HT-29 (cell line): ENCODE data around the gene CAMTA1. TPM values are rescaled to one million over a fixed set of nuclear protein-coding genes. Genes with fewer than 3 reads are reported as not detected.
"Not testable (repeated sequence)": the region's sequence is repeated elsewhere in the genome, so short reads cannot be mapped to it uniquely, and the experiment has no call there.

Experiments
- DNase-seq: peaks from one replicate; pipeline ENCODE4 v3.0.0-alpha.2; 2015; ENCODE audit warnings: low spot score
- total RNA-seq: library from RNA; depleted of rRNA; stranded (reverse); fragments of >200 nt; shearing (Covaris generic); gene quantifications from 2 replicates; pipeline ENCODE4 v1.2.3, GENCODE V29; 2014

CAMTA1 gene
- total RNA-seq, 1 experiment from 2014 or later: 62.2 TPM

- DNase-seq: no peak
Measured at GRCh38 chr1:7406641-7407543, 621.6 kb downstream of the CAMTA1 start.

GRCh38 chr1:7407544-7407895 lies 622.3 kb downstream of the CAMTA1 start:
- DNase-seq: no peak

- no peak for DNase-seq
Measured at GRCh38 chr1:7407980-7408770, 622.9 kb downstream of the CAMTA1 start.

DNA sequence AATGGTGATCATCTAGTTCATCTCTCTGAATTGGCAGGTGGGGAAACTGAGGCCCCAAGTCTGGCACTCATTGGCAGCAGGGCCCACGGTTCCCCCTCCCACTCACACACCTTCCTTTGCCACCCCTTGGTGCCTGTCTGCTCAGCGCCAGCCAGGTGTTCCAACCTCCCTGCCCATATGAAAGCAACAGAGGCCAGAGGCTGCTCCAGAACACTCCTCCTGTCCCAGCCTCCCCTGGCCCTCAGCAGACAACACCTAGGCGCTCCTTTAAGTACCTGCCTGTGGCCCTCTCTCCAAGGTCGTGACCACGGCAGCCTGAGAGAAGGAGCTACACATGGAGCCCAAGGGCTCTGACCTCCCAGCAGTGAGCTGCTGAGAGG lies 623.5 kb downstream of the CAMTA1 start:
- no peak for DNase-seq

DNA sequence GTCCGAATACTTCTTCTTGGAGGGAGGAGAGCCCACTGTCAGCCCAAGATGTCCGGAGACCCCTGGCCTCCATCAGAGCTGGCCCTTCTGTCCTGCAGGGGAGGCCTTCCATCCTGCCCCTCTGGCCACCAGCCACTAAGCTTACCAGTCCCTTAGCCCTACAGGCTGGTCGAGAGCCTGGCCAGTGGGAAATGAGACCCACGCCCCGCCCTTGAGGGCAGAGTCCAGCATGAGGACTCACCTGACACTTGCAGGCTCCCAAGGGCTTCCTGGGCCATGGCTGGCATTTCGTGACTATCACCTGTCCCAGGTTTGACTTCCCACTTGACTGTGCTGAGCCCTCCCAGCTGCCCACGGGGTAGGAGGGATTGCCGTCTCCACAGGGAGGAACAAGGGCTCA lies 624.0 kb downstream of the CAMTA1 start:
- DNase-seq: peak; percentile 16

GRCh38 chr1:7410156-7410555 lies 624.9 kb downstream of the CAMTA1 start:
- no peak for DNase-seq

DNA sequence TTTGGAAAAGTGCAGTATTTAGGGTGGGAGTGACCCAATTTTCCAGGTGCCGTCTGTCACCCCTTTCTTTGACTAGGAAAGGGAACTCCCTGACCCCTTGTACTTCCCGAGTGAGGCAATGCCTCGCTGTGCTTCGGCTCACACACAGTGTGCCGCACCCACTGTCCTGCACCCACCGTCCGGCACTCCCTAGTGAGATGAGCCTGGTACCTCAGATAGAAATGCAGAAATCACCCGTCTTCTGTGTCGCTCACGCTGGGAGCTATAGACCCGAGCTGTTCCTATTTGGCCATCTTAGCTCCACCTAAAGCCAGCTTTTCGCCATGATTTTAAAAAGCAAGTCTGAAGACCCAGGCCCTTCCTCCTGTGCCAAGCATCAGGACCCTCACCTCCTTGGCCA lies 632.4 kb downstream of the CAMTA1 start:
- DNase-seq: not testable (repeated sequence)

GRCh38 chr1:7418442-7419080 lies 633.3 kb downstream of the CAMTA1 start:
- no peak for DNase-seq

- DNase-seq: no peak
Measured at GRCh38 chr1:7420098-7420445, 634.8 kb downstream of the CAMTA1 start.

GRCh38 chr1:7420470-7421100 lies 635.3 kb downstream of the CAMTA1 start:
- DNase-seq: no peak

GRCh38 chr1:7421471-7422075 lies 636.3 kb downstream of the CAMTA1 start:
- no peak for DNase-seq

DNA sequence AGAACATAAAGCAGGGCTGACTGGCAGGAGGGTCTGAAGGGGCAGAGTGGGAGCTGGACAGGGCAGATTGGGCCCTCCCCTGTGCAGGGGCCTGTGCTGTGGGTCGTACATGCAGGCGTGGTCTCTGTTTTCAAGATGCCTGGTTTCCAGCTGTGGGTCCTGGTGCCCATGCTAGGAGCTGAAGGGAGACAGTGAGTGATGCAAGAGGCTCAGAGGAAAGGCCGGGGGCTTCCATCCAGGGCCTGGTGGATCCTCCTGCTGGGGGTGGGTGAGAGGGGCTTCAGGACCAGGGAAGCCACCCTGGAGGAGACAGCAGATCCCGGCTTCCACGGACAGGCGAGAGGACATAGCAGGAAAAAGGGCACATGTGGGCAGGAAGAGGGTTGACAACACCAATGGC lies 636.8 kb downstream of the CAMTA1 start:
- DNase-seq: no peak

GRCh38 chr1:7422561-7422960 lies 637.3 kb downstream of the CAMTA1 start:
- DNase-seq: no peak

DNA sequence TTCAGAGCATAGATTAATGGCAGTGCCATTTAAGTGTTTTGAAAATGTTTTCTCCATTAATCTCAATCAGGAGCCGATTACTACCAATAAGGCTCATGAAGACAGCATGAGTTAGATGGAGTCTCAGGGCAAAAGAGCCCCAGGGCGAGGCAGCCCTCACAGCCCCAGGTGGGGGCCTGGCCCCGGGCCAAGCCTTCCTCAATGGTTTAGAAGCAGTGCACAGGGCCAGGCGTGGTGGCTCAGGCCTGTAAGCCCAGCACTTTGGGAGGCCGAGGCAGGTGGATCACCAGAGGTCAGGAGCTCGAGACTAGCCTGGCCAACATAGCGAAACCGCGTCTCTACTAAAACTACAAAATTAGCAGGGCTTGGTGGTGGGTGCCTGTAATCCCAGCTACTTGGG lies 637.7 kb downstream of the CAMTA1 start:
- no peak for DNase-seq

DNA sequence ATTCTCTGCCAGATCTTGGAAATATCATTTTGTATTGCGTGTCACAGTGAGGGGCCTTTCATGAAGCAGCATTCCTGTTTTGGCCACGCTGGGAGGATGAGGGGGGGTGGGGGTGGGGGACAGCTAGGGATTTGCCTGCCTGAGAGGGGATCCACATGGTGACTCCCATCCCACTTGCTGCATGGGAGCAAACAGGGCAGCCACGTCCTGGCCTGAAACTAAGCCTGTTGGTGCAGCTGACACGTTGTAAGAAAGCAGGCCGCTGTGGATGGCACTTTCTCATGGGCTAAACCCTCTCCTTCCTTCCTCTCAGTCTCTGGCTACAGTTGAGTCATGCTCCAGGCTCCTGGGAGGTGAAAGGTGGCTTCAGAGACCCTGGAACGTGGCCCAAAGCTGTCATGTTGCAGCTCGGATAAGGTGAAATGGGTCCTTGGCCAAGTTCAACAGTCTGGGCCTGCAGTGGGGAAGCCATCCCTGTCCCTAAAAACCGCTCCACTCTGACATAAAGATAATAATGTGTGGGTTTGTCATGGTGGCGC lies 639.2 kb downstream of the CAMTA1 start:
- DNase-seq: no peak

DNA sequence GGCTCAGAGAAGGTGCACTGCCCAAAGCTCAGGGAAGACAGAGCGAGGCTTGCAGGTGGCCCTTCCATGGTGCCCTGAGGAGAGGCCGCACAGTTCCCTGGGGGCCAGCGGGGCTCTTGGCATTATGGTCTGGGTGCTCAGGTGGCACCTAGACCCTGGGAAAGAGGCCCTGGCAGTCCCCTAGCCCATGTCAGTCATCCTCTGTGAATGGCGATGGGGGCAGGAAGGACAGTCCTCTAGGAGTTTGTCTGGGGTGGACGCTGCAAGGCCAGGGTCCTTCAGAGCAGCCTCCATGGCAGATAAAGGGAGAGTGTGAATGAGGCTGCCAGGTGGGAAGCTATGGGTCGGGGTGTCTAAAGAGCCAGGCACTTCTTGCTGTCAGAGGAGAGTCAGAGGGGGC lies 640.0 kb downstream of the CAMTA1 start:
- DNase-seq: no peak

DNA sequence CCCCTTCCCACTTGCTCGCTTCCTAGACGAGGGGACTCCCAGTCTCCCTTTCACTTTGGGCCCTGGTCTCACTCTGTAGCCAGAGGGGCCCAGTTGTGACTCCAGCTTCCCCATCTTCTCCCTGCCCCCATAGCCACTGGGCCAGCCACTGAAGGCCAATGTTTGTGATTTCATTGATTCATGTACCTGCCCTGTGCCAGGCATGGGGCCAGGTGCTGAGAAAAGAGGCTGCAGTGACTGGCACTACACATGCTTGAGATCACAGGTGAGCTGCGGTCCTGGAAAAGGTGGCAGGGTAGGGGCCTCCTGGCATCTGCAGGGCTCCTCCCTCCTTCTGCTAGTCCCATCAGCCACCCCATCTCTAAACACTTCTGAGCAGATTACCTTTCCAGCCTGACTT lies 640.5 kb downstream of the CAMTA1 start:
- DNase-seq: no peak

DNA sequence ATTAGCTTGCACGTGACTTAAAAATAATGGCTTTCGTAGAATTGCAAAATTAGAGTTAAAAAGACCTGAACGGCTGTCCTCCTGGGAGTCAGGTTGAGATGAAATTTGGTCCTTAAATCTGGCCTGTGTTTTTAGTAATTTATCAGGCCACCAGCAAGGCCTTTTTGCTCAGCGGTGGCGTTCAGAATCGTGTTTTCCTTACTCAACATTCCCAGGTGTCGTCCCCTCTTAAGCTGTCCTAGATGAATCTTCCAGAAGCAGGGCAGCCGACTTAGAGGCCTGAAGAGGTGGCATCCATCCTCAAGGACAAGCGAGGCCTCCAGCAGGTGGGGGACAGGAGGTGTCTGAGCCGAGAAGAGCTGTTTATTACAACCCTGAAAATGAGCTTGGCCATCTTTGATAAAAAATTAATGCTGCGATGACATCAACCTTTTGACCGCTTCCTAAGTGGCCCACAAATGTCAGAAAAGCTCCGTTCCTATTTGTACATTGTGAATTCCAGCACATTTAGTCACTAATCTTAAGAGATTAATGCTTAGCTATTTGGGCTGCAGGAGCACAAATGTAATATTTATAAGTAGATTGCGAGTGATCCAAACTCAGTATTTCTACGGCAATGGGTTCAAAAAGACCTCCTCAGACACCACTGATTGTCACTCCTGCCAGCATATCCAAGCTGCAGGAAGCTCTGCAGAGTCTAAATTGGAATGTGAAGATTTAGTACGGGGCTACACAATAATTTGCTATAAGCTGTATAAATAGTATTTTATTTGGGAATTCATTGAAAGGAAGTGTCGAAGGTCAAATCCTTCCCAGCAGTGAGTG lies 641.7 kb downstream of the CAMTA1 start:
- no peak for DNase-seq

DNA sequence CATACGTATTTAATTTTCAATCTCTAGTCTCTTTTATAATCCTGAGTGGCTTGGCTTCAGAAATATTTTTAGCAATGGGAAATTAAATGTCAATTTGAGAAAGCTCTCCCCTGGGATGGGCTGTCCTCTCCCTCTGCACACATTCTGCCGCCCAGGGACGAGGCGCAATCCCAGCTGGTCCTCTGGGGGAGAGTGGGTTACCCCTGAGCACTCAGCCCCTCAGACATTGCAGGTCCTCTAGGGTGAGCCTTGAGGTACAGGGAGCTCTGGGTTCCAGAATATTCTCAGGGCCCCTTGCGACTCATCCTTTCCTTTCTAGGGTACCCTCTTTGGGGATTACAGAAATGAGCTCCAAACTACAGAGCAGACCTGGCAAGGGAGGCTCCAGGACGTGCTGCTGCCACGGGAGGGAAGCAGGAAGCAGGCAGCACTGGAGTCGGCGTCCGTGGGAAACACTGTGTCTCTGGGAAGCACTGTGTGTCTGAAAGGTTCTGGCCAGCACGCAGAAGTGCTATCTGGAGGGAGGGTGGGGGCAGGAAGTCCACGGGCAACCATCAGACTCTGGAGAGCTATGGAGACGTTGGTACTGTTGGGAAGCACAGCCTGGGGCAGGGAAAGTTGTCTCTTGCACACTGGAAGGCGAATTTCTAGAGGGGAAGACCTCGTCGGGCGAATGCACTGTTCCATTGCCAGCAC lies 642.5 kb downstream of the CAMTA1 start:
- no peak for DNase-seq

- no peak for DNase-seq
Measured at GRCh38 chr1:7429290-7429689, 644.0 kb downstream of the CAMTA1 start.
